Measurements from ENCODE around the gene TRAM2. TPM values are rescaled to one million over a fixed set of nuclear protein-coding genes. Genes with fewer than 3 reads are reported as not detected.
"Not testable (repeated sequence)": the region's sequence is repeated elsewhere in the genome, so short reads cannot be mapped to it uniquely, and the experiment has no call there.

TRAM2 gene
- total RNA-seq, 1 donor from 2014 or later = 159 TPM

DNA sequence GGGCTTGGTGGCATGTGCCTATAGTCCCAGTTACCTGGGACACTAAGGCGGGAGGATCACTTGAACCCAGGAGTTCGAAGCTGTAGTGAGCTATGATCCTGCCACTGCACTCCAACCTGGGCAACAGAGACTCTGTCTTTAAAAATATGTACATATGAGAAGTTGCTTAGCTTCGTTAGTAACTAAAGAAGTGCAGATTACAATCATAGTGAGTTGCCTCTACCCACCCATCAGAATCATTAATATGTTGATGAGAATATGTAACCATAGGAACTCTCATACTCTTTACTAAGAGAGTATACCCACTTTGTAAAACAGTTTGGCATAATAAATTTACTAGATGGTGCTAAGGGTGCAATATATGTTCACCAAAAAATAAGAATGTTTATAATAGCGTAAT is 102.7 kb downstream of the TRAM2 start:
- peaks cover 8% of the 10 kb centered on the region for H3K4me1 Mint-ChIP-seq (ENCODE audit: low read depth)
- TF ChIP-seq, protein P1, sequence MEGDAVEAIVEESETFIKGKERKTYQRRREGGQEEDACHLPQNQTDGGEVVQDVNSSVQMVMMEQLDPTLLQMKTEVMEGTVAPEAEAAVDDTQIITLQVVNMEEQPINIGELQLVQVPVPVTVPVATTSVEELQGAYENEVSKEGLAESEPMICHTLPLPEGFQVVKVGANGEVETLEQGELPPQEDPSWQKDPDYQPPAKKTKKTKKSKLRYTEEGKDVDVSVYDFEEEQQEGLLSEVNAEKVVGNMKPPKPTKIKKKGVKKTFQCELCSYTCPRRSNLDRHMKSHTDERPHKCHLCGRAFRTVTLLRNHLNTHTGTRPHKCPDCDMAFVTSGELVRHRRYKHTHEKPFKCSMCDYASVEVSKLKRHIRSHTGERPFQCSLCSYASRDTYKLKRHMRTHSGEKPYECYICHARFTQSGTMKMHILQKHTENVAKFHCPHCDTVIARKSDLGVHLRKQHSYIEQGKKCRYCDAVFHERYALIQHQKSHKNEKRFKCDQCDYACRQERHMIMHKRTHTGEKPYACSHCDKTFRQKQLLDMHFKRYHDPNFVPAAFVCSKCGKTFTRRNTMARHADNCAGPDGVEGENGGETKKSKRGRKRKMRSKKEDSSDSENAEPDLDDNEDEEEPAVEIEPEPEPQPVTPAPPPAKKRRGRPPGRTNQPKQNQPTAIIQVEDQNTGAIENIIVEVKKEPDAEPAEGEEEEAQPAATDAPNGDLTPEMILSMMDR (IDR thresholded peaks at IDR 0.05) = no peak
- H3K36me3 Mint-ChIP-seq (ENCODE audit: low read depth) = no peaks in the 10 kb centered on the region
- DNase-seq (ENCODE audit: low spot score) = no peak
- no peaks in the 10 kb centered on the region for H3K27me3 Mint-ChIP-seq (ENCODE audit: low read depth)
- no peak overlapping the region for H3K4me3 Mint-ChIP-seq (ENCODE audit: unreplicated experiment)
- H3K9me3 Mint-ChIP-seq (ENCODE audit: low read depth) = peaks cover 4% of the 10 kb centered on the region
- H3K27ac Mint-ChIP-seq (ENCODE audit: unreplicated experiment) = no peak overlapping the region

DNA sequence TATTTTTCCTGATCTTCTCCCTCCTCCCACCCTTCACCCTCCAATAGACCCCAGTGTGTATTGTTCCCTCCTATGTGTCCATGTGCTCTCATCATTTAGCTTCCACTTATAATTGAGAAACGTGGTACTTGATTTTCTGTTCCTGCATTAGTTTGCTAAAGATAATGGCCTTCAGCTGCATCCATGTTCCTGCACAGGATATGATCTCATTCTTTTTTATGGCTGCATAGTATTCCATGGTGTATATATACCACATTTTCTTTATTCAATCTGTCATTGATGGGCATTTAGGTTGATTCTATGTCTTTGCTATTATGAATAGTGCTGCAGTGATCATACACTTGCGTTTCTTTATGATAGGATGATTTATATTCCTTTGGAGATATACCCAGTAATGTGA is 115.7 kb downstream of the TRAM2 start:
- H3K27me3 Mint-ChIP-seq (ENCODE audit: low read depth); DNase-seq (ENCODE audit: low spot score); H3K4me1 Mint-ChIP-seq (ENCODE audit: low read depth); H3K27ac Mint-ChIP-seq (ENCODE audit: unreplicated experiment); H3K9me3 Mint-ChIP-seq (ENCODE audit: low read depth); H3K4me3 Mint-ChIP-seq (ENCODE audit: unreplicated experiment); H3K36me3 Mint-ChIP-seq (ENCODE audit: low read depth): not testable (repeated sequence)

DNA sequence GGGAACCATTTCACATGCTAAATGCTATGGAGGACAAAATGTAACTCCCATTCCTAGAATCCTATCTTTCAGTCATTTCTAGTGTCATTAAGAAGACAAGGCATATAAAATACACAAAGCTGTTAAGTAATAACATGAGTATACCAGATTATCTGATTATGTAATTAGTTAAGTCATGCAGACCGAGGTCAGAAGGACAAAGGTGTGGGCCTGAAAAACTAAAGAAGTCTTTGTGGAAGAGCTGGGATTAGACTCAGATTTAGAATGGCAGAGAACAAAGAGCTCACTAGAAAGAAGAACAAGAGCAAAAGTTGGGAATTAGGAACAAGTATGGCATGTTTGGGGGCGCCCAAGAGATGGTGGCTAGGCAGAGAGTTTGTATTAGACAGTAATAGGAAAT is 119.8 kb downstream of the TRAM2 start:
- Mint-ChIP-seq H3K27ac (ENCODE audit: unreplicated experiment) (no peak overlapping the region), H3K4me3 (ENCODE audit: unreplicated experiment) (no peak overlapping the region), H3K36me3 (ENCODE audit: low read depth) (no peaks in the 10 kb centered on the region), H3K4me1 (ENCODE audit: low read depth) (peaks cover 11% of the 10 kb centered on the region), H3K27me3 (ENCODE audit: low read depth) (no peaks in the 10 kb centered on the region), H3K9me3 (ENCODE audit: low read depth) (peaks cover 5% of the 10 kb centered on the region)
- DNase-seq (ENCODE audit: low spot score) = no peak
- TF ChIP-seq, protein P1 (IDR thresholded peaks at IDR 0.05) = no peak

DNA sequence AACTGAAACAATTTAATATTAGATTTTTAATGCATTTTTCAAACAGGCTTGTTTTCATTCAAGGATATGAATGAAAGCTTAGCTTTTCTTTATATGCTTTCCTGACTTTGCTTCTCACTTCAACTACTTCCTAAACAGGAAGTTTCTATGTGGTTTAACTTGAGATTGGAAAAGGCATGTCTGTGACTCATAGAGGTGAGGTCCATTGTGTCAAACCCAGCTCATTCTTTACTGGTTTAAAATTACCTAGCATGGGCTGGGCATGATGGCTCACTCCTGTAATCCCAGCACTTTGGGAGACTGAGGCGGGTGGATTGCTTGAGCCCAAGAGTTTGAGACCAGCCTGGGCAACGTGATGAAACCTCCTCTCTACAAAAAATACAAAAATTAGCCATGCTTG is 122.3 kb downstream of the TRAM2 start:
- H3K27me3 Mint-ChIP-seq (ENCODE audit: low read depth) = no peaks in the 10 kb centered on the region
- DNase-seq (ENCODE audit: low spot score) = no peak
- TF ChIP-seq, protein P1 (IDR thresholded peaks at IDR 0.05) = no peak
- H3K4me3 Mint-ChIP-seq (ENCODE audit: unreplicated experiment) = no peak overlapping the region
- H3K9me3 Mint-ChIP-seq (ENCODE audit: low read depth) = peaks cover 15% of the 10 kb centered on the region
- peaks cover 16% of the 10 kb centered on the region for H3K4me1 Mint-ChIP-seq (ENCODE audit: low read depth)
- peaks cover 11% of the 10 kb centered on the region for H3K36me3 Mint-ChIP-seq (ENCODE audit: low read depth)
- no peak overlapping the region for H3K27ac Mint-ChIP-seq (ENCODE audit: unreplicated experiment)

Other genes starting within 250 kb of the TRAM2 start
- 3.6 to 4.4 TPM (median 3.6 TPM) in 3 replicates for gene PAQR8, start 214.9 kb downstream of the TRAM2 start, total RNA-seq
- 9.6 to 18.7 TPM (median 11.3 TPM) in 3 replicates for gene EFHC1, start 156.7 kb downstream of the TRAM2 start, total RNA-seq
- gene TMEM14A, start 94.1 kb upstream of the TRAM2 start, total RNA-seq = 21.1 to 34.4 TPM (median 25.7 TPM) in 3 replicates
- gene GSTA2, start 186.4 kb upstream of the TRAM2 start, total RNA-seq = not detected in 3 replicates
- gene GSTA1, start 226.8 kb upstream of the TRAM2 start, total RNA-seq = not detected in 3 replicates